ENCODE measurements around the gene HNRNPA3.
"Not testable (repeated sequence)": the region's sequence is repeated elsewhere in the genome, so short reads cannot be mapped to it uniquely, and the experiment has no call there.

Gene HNRNPA3

DNA sequence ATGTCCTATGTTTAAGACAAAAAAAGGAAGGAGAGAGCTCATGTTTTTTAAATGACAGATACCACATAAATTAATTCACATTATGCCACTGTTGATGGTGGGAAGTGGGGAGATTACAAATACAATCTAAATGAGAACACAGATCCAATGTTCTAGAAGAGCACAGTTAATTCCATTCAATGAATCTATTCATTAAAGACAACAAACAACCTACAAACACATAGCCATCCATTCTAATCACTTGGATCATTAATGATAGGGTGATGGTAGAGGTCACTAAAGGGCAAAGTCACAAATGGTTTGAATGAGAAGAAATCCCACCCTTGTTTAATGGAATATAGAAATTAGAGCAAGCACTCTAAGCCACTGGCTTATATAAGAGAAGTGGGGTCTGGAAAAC lies 21.7 kb downstream of the HNRNPA3 start:
- DNase-seq: no peak

DNA sequence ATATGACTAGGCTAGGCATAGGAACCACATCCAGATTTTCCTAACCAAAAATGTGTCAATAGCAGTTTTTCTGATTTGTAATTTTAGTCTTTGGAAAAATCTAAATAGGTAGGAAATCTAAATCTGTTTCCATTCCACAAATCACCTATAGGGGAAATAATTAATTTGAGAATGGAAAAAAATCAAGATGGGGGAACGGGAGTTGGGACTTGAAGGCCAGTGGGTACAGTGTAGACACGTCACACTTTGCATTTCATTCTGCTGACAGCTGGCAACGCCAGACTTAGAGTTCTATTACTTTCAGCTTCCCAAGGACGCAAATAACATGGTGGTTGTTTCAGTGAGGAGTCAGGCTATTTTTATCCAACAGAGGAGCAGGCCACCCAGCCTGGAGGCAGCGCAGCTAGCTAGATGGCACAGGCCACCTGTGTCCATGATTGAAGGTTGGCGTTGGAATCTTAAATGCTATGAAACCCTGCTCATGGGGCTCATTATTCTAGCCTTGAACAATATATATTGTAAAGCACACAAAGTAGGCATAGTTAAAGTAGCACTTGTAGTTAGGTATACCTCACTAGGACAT lies 23.4 kb downstream of the HNRNPA3 start:
- DNase-seq: no peak

DNA sequence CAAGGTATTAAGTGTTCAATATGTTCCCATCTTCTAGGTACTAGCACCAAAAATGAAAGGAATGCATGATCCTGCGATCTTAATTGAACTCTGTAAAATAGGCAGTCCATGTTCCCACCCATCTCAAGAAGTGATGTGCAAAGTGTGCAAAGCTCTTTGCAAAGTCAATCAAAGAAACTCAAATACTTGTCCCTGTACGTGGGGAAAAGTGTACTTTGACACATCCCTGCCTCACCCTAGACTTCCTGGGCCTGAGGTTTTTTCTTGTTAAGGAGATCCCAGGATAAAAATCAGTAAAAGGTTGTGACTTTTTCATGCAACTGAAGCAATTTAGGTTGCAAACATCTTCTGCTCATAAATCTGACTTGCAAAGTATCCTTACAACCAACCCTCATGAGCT lies 25.3 kb downstream of the HNRNPA3 start:
- no peak for DNase-seq

DNA sequence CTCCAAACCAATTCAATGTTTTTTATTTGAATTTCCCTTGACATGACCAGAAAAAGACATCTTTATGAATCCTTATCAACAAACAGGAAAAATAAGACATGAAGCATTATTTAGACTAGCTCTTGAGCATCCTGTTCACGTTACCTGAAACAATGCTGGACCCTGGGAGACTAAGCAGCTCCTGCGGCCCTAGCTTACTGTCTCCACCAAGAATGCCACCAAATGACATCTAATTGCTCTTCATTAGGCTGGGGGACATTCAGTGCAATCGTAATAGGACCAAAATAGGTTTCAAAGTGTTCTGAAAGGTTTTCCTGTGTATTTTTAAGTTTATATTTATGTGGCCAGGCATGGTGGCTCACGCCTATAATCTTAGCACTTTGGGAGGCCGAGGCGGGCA lies 26.5 kb downstream of the HNRNPA3 start:
- no peak for DNase-seq

DNA sequence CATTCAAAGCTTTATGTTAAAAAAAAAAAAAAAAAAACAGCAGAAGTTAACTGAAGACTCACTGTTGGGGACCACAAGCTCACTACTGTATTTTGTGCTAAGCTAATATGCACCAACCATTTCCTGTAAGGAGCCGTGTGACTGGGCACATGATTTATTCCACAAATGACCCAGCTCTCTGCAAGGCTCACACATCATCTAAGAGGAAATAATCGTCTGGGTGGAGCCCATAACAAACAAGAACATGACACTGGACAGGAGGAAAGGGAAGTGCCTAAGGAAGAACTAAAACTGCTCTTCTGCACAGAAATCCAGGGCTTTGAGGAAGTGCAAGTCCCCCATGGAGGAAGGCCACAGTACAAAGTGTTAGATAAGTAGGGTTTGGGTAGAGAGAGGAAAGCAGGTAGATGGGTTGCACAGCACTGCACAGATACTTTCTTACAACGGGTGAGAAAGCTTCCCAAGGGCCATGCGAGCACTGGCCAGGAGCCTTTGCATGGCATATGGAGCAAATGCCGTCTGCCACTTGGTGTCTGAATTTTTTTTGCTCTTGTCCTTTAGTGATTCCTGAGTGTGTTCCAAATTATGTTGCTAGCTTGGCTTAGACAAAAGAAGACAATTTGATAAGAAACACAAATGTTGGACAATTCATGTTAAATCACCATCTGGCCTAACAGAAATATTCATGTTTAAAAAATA lies 27.5 kb downstream of the HNRNPA3 start:
- DNase-seq: peak; percentile 74 to 77

DNA sequence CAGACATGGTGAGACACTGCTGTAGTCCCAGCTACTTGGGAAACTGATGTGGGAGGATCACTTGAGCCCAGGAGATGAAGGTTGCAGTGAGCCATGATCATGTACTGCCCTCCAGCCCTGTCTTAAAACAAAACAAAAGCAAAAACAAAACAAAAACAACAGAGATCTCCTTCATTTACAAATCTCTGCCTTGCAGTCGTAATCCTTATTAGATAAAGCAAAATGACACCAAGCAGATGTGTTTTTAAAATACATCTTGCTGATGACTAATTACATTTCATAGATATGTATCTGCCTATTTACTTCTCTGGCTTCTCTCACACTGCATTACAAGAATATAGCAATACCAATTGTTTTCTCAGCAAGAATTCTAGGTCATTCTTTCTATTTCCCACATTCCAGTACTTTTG lies 29.1 kb downstream of the HNRNPA3 start:
- no peak for DNase-seq

DNA sequence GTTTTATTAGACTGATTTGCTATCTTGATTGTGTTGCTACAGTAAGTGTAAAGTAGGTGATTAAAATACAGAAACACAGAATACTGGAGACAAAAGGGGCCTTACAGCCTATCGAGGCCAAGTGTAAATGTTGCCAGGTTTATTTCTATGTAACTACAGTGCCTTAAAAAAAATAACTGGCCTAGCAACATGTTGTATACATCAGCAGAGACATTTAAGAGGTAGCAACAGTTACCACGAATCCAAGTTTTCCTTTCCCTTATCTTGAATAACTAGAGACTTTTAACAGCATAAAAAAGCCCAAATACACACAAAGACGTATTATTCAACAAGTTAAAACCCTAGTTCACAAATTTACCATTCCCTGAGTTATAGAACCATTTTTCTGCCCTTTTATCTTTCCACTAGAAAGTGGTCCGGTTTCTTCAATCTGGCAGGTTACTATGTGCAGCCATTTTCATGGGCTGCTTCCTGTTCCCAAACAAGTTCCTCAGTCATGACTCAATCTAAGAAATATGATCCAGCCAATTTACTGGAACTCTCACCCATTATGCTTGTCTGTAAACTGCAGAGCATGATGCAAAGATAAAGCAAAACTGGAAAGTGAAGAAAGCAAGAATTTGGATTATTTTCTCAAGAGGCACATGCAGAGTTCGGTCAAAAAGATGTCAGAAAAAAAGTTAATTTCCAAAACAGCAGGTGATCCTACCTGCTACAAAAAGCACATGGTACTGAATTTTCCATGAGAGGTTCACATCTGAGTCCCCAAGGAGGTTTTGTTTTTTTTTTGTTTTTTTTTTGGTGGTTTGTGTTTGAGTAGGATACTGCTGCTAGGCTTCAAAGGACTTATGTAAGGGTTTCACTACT lies 29.8 kb downstream of the HNRNPA3 start:
- no peak for DNase-seq

DNA sequence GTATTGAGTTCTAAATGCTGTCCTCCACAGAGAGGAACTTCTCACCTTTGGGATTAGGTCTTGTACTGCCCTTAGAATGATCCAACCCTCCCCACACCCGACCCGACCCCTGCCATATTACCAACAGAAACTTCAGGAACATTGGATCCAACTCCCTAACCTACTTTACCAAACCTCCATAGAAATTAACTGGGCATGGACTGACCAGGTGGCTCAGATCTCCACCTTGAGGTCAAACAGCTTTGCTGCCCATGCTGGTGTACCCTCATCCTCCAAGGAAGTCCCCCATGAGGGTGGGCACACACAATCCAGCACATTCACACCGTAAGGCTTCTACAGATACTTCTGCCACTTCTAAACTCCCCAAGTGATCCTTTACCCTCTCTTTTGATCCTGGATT lies 30.5 kb downstream of the HNRNPA3 start:
- no peak for DNase-seq

DNA sequence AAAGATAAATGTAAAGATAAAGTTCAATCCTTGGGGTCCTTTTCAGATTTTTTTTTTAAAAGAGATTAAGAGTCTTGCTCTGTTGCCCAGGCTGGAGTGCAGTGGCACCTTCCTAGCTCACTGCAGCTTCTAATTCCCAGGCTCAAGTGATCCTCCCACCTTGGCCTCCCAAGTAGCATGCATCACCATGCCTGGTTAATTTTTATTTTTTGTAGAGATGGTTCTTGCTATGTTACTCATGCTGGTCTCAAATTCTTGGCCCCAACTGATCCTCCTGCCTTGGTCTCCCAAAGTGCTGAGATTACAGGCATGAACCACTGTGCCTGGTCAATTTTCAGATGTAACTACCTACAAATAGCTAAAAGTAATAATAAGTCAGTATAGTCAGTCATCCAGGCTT lies 30.9 kb downstream of the HNRNPA3 start:
- DNase-seq: no peak

DNA sequence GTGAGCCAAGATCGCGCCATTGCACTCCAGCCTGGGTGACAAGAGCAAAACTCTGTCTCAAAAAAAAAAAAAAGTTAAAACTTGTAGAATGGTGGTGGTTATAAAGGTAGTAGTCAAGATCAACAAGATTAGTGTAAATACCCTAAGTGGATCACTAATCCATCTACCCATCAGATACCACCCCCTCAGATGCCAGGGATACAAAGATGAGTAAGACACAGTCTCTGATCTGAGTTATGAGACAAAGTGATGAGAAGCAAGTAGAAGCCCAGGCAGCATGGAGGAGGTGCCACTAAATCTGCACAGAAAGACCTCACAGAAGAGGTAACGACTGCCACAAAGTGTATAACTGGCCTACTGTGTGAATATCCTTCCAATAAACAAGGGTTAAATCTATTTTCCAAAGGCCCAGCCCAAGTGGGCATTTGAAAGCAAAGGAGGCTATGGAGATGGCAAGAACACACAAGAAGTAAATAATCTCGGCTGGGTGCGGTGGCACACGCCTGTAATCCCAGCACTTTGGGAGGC lies 31.7 kb downstream of the HNRNPA3 start:
- DNase-seq: no peak

DNA sequence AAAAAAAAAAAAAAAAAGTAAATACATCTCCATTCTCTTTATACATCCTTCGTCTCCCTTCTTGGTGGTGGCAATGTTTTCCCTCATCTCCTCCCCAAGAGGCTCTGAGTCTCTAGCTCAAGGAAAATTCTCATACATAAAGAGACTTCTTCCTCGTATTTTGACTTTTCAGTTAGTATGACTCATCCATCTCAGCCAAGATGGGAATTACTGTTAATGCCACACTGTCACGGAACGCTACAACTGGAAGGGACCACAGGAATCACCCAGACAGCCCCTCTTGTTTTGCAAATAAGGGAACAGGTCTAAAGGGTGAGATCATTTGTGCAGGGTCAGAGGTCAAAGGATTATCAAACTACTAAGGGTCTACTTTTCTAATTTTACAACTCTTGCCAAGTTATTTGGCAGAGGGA lies 32.4 kb downstream of the HNRNPA3 start:
- DNase-seq: no peak

DNA sequence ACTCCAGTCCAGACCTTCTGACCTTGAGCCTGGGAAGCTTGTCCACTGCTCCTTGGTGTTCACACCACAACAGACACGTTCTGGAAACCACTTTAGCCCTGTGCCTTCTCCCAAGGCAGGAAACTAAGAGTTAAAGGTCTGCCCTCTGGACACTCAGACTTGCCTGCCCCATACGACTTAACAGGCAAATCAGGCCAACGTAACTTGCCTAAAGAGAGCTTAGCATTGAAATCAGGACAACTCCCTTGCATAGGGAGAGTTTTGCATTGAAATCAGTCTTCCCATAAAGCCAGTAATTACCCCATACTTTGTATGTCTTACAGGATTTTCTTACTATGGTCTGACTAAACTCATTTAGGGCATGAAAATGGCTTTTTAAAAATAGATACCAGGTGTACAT lies 33.4 kb downstream of the HNRNPA3 start:
- DNase-seq: no peak

DNA sequence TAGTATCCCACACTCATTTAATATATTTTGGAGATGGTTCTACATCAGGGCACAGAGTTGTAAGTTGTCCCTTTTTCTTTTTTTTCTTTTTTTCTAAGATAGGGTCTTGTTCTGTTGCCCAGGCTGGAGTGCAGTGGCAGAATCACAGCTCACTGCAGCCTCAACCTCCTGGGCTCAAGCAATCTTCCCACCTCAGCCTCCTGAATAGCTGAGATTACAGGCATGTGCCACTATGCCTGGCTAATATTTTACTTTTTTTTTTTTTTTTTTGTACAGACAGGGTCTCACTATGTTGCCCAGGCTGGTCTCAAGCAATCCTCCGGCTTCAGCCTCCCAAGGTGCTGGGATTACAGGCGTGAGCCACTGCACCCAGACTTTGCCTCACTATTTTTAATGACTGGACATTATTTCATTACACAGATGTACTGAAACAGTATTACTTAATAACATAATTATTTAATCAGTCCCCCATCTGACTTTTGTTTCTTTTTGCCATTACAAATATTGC lies 34.0 kb downstream of the HNRNPA3 start:
- not testable (repeated sequence) for DNase-seq

DNA sequence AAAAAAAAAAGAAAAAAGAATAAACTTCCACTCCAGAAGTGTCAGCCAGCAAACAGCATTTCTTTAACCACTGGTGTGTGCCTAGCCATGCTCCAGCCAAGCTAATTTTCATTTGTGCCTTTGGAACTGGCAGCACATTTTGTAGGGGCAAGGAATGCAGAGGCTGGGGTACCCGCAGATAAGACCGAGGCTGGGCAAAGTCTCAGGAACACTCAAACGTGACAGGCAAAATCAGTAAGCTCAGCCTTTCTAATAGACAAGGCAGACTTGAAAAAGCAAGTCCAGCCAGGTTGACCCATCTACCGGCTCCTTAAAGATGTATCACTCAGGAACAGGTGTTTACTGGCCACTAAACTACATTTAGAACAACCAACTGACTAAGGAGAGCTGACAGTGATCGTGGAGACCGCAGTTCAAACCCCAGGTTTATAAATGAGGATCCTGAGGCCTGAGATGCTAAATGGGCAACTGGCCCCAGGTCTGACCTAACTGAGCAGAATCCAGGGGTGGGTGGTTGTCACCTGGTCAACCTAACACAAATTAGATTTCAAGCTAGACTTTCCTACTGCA lies 35.2 kb downstream of the HNRNPA3 start:
- no peak for DNase-seq

DNA sequence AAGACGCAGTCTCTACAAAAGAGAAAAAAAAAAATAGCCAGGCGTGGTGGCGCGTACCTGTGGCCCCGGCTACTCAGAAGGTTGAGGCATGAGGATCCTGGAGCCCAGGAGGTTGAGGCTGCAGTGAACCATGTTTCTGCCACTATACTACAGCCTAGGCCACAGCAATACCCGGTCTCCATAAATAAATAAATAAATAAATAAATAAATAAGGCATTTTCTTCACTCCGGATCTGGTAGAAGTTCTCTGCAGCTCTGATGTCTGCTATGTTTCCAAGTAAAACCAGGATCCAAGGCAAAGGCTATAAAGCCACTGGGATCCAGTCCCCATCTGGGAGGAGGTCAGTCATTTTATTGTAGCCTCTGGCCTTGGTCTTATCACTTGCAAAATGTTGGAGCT lies 36.4 kb downstream of the HNRNPA3 start:
- DNase-seq: no peak

DNA sequence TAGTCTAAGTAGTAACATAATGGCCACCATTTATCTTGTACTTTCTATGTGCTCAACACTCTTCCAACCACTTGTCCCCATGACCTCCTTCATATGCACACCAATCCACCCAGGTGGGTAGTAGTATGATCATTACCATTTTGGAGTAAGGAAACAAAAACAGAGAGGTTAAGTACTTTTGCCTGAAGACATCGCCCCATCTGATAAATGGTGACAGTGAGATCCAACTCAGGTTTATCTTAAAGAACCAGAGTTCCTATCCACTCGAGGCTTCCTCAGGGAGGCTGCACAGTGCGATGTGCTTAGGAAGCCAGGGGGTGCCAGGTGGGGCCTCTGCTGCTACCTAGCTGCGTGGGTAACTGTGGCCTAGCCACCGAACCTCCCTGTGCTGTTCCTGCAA lies 37.9 kb downstream of the HNRNPA3 start:
- no peak for DNase-seq

DNA sequence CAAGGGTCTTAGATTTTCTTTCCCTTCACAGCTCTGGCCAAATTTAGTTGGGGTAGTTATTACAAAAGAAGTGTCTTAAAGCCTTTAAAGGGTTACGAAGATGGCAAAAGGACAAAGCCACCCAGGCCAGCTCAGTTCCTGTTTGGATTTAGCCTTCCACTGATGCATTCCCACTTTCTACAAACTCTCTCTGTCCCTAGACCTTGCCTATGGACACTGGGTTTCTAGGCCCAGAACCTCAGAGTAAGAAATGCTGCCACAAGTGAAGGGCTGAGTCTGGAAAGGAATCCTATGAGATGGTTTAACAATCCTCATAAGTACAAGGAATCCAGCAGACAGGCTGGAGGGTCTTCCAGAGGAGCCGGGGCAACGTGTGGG lies 38.6 kb downstream of the HNRNPA3 start:
- DNase-seq: no peak

DNA sequence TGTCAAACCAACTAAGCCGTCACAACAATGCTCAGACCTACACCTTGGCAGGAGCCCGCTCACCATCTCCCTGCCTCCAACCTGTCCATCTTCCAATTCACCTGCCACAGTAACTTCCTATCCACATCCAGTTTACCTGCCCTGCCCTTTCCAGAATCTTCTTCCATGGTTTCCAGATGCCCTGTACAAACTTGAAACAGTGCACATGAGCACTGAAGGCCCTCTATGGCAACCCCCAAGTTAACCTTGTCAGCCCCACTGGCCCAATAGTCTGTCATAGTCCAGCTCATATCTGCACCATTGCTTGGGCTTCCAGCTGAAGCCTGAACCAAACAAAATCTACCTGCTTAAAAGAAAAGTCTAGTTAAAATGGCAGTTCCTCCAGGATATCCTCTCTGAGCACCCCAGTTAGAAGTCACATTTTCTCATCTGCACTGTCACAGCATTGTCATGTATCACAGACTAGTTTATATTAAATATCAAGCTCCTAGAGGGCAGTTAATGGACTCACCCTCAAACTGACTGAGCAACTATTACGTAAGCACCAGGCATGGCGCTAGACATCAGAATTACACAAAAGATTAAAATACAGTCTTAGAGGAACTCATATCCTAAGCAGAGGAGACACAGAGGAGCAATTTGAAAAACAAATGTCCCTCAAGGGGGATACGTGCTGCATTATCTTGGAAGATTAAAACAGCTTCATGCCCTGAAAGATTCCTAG lies 40.4 kb downstream of the HNRNPA3 start:
- DNase-seq: no peak

DNA sequence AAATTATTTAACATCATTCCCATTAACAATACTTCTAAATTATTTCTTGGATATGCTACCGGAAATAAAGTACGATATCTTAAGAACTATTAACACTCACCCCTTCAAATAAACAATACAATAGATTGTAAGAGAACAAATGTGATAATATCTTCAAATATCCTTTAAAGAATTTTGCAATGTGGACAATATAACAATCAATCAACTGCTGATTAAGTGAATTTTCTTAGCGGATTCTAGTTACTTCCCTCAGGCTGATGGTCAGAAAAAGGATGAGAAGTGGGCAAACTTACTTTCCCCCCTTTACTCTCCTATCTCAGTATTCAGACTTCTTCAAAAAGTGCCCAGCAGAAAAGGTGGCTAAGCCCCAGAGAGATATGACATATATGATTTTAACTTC lies 41.1 kb downstream of the HNRNPA3 start:
- DNase-seq: no peak

DNA sequence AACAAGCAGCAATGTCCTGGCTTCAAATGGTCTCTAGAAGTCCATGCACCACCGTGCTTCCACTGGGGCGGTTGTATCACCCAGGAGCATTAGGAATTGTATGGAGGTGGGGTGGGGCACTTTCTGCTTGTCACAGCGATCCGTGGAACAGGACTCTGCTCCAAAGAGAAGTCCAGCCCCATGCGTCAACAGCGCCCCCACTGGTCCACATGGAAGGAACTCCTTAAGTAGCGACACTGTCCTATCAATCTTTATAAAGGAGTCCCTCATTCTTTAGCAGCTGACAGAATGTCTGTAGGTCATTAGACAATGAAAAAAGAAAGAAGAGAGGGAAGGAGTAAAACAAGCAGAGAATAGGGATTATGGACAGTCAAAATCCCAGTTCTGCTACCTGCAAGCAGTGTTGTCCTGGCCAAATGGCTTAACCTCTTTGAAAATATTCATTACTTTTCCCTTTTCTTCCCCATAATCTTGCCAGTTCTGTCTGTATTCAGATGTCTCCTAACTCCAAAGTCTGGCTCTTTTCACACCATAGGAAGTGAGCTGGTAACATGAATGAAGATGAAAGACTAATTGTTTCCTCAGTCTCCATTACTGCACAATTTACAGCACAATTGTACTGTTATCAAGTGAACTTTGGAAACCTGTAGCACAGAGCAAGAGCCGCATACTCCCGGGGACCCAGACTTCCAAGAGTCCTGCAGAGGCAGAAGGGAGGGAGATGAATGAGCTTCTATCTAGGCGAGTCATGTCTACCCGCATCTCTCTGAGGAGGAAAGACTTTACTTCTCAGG lies 42.0 kb downstream of the HNRNPA3 start:
- no peak for DNase-seq

DNA sequence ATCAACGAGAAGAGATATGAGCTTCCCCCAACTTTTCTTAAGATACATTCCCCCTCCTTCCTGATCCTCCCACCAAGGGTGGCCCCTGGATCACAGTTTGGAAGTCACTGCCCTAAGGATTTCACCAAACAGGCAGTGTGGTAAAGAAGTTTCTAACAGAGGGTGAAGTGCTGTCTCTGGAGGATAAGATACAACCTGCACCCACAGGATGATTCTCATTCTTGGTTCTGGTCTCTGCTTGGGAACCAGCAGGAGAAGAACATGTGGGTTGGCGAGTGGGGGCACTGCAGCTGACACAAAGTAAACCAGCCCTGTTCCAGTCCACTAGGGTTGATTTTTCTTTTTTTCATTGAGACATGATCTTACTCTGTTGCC lies 42.6 kb downstream of the HNRNPA3 start:
- DNase-seq: no peak

DNA sequence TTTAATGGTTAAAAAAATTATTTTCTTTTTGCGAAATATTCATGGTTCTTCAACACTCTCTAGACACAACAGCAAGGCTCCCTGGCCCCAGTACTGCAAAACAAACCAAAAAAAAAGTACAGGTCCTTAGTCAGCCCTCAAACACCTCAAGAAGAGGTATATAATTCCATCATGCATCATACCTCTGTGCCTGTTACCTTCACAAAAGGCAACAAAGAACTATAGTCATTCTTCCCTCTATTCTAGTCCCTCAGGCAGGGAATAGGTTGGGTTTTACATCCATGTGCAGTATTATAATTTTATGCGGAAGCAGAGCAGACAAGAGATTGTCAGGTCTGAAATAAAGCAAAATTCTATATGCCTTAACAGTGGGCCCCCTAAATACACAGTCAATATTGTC lies 43.4 kb downstream of the HNRNPA3 start:
- DNase-seq: no peak

All from CD4-positive, alpha-beta T cell treated with Interferon alpha-2 for 1 hour (primary cell).